Gastroesophageal sphincter (tissue), 4 donors: ENCODE data around the gene SLC9A7. TPM values are rescaled to one million over a fixed set of nuclear protein-coding genes. Genes with fewer than 3 reads are reported as not detected.

ENCODE experiments used
- ATAC-seq: fragments of 150-250 bp; one replicate; pipeline ENCODE4 v1.9.1; 2016; ENCODE audit warnings: mild to moderate bottlenecking, moderate library complexity
- H3K27ac ChIP-seq, 4 donors: fragments of 200-600 bp; sonication (generic) in 3 of 4; 1 replicate in 3 of 4; 2 replicates in 1 of 4; pipeline ENCODE4 v1.5.1; 2016 to 2019
- H3K27me3 ChIP-seq: fragments of 200-600 bp; sonication (generic); one replicate; pipeline ENCODE4 v1.5.1; 2019
- H3K36me3 ChIP-seq, 2 donors: fragments of 200-600 bp; sonication (generic); one replicate each; pipeline ENCODE4 v1.5.1; 2019; ENCODE audit warnings: control low read depth in 1 of 2
- H3K4me1 ChIP-seq, 3 donors: fragments of 200-600 bp; sonication (generic); 1 replicate in 2 of 3; 2 replicates in 1 of 3; pipeline ENCODE4 v1.5.1; 2016 to 2019; ENCODE audit warnings: control low read depth in 2 of 3
- H3K4me3 ChIP-seq, 2 donors: fragments of 200-600 bp; sonication (generic); one replicate each; pipeline ENCODE4 v1.5.1; 2019; ENCODE audit warnings: mild to moderate bottlenecking in 1 of 2, moderate library complexity in 1 of 2
- H3K9me3 ChIP-seq, 3 donors: fragments of 200-600 bp; sonication (generic); one replicate each; pipeline ENCODE4 v1.5.1; 2017 to 2019; ENCODE audit warnings: control low read depth in 2 of 3
- CTCF ChIP-seq, 4 experiments: fragments of 200-600 bp in 2 of 4; fragments of 450-650 bp in 2 of 4; sonication (generic) in 1 of 4; IDR thresholded peaks; one replicate each; pipeline ENCODE4 v1.5.1; 2017 to 2019; ENCODE audit warnings: antibody characterized with exemption in 4 of 4, mild to moderate bottlenecking in 2 of 4, moderate library complexity in 2 of 4
- EP300 ChIP-seq: sonication (generic); formaldehyde crosslinking; IDR thresholded peaks from one replicate; pipeline ENCODE4 v1.6.1; 2017; ENCODE audit warnings: antibody characterized with exemption, mild to moderate bottlenecking
- POLR2A ChIP-seq, 2 donors: fragments of 450-650 bp; IDR thresholded peaks; one replicate each; pipeline ENCODE4 v1.6.1; 2017; ENCODE audit warnings: antibody characterized with exemption in 2 of 2, mild to moderate bottlenecking in 2 of 2, moderate library complexity in 1 of 2
- POLR2AphosphoS5 ChIP-seq: sonication (generic); formaldehyde crosslinking; IDR thresholded peaks from one replicate; pipeline ENCODE4 v1.6.1; 2017; ENCODE audit warnings: antibody characterized with exemption
- WGBS, 2 donors: methylation state at CpG; one replicate each; pipeline ENCODE4 v1.1.5; 2018; ENCODE audit warnings: low coverage in 1 of 2; 5-methylcytosine and 5-hydroxymethylcytosine counted together
- total RNA-seq, 4 donors: library from RNA; depleted of rRNA; stranded (reverse); fragments of >200 nt; gene quantifications; one replicate each; pipeline ENCODE4 v1.1.0, GENCODE V29; 2016

SLC9A7 gene
- total RNA-seq, 4 donors from 2014 or later, result 3.5 to 6.1 (median 4.2) TPM

DNA sequence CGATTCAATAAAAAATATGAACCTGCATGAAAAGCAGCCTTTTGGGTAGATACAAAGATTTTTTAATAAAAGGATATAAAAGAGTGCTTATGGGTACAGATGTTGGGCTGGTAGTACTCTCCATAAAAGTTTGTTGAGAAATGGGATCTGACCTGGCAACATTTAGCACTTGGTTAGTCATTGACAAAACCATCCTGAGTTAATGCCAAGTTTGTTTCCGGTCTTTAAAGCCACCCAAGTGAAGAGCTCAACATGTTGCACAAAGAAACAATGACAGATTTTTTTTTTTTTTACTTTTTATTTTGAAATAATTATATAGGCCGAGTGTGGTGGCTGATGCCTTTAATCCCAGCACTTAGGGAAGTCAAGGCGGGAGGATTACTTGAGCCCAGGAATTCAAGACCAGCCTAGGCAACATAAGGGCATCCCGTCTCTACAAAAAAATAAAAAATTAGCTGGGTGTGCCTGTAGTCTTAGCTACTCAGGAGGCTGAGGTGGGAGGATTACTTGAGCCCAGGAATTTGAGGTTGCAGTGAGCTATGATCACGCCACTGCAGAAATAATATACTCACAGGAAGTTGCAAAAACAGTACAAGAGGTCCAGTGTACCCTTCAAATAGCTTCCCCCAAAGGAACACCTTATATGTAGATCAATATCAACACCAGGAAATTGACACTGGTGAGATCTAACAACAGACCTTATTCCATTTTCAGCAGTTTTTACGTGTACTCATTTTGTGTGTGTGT is 168.8 kb downstream of the SLC9A7 start:
- Histone ChIP-seq H3K27me3 (no peaks in the 10 kb centered on the region), H3K9me3 (no peaks in the 10 kb centered on the region), H3K36me3 (no peaks in the 10 kb centered on the region), H3K4me3 (no peak overlapping the region), H3K27ac (no peak overlapping the region), H3K4me1 (no peaks in the 10 kb centered on the region)
- ATAC-seq, result peak; percentile 32
- TF ChIP-seq EP300, result no peak
- TF ChIP-seq POLR2AphosphoS5, result peak; percentile 22
- WGBS, 2 donors, result 54 to 70% methylated on average over 3 to 5 of the region's 7 CpGs

- no peak overlapping the region for H3K4me3 ChIP-seq
- ATAC-seq, result peak; percentile 66
- no peaks in the 10 kb centered on the region for H3K36me3 ChIP-seq
- H3K27ac ChIP-seq, result peak overlapping the region in 3 of 4 donors; percentile 25 to 61 (median 55)
- 53% methylated on average over 4 of the region's 4 CpGs; no CpG with 5 or more reads in 1 of the 2 donors for WGBS, 2 donors
- peaks cover 0 to 9% (median 0%) of the 10 kb centered on the region in 3 donors for H3K4me1 ChIP-seq
- no peaks in the 10 kb centered on the region for H3K9me3 ChIP-seq
- TF ChIP-seq EP300 (no peak), CTCF (IDR thresholded peaks at IDR 0.05) (no peak)
- H3K27me3 ChIP-seq, result no peaks in the 10 kb centered on the region
Measured at GRCh38 chrX:46588263-46588662, 170.7 kb downstream of the SLC9A7 start.

DNA sequence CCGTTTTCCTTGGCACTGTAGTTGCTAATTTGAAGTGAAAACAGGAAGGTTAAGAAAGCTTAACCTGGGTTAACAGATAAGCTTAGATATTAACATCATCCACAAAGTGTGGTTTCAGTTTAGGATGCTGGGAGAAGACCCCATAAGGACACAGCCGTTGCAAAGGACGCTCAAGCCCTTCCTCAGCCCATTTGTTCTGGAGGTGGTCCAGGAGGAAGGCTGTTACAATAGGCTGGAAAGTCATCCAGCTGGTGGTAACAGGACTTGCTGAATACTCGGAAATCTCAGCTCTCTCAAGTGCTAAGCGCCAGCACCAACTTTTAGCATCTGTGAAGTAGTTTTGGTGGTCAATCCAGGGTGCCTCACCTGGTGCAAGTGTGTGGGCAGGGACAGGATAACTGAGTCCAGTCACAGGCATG is 171.2 kb downstream of the SLC9A7 start:
- Histone ChIP-seq H3K4me1 (peaks cover 0 to 14% (median 0%) of the 10 kb centered on the region in 3 donors), H3K27me3 (no peaks in the 10 kb centered on the region), H3K9me3 (no peaks in the 10 kb centered on the region), H3K27ac (peak overlapping the region in 3 of 4 donors; percentile 25 to 61 (median 55)), H3K36me3 (no peaks in the 10 kb centered on the region), H3K4me3 (no peak overlapping the region)
- no peak for ATAC-seq
- TF ChIP-seq EP300 (no peak), POLR2AphosphoS5 (no peak), POLR2A (IDR thresholded peaks at IDR 0.05) (no peak), CTCF (IDR thresholded peaks at IDR 0.05) (no peak)
- WGBS, 2 donors, result 6% methylated on average over 3 of the region's 5 CpGs; no CpG with 5 or more reads in 1 of the 2 donors

DNA sequence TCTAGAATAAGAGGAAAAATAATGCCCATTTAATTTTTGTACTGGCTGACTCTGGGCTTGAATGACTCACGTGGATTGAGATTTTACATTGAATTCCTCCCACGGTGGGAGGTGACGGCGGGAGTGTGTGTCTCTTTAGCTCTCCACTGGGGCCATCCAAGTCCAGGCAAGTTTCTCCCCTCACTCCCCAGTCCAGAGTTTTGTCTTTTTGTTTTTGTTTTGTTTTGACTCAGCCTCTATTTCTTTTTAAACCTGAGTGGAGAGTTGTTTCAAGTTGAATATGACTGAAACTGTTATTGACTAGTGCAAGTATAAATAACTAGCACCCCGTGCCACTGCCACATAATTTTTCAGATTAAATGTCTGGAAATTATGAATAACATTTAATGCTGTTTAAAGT is 171.8 kb downstream of the SLC9A7 start:
- Histone ChIP-seq H3K4me1 (peaks cover 0 to 20% (median 0%) of the 10 kb centered on the region in 3 donors), H3K36me3 (no peaks in the 10 kb centered on the region), H3K4me3 (no peak overlapping the region), H3K27me3 (no peaks in the 10 kb centered on the region), H3K9me3 (no peaks in the 10 kb centered on the region), H3K27ac (peak overlapping the region in 1 of 4 donors; percentile 55)
- TF ChIP-seq POLR2AphosphoS5 (no peak), POLR2A (IDR thresholded peaks at IDR 0.05) (no peak), EP300 (no peak), CTCF (IDR thresholded peaks at IDR 0.05) (no peak)
- 44 to 55% methylated on average over 5 of the region's 5 CpGs for WGBS, 2 donors
- ATAC-seq, result no peak

GRCh38 chrX:46584736-46585135 is 174.2 kb downstream of the SLC9A7 start:
- no peaks in the 10 kb centered on the region for H3K9me3 ChIP-seq
- H3K4me1 ChIP-seq, result peaks cover 0 to 23% (median 0%) of the 10 kb centered on the region in 3 donors

More at GRCh38 chrX:46584736-46585135, 174.2 kb downstream of the SLC9A7 start:
- ATAC-seq, result no peak
- H3K4me3 ChIP-seq, result no peak overlapping the region
- no peak for TF ChIP-seq CTCF (IDR thresholded peaks at IDR 0.05)
- TF ChIP-seq POLR2AphosphoS5, result no peak
- no peak for TF ChIP-seq POLR2A (IDR thresholded peaks at IDR 0.05)
- TF ChIP-seq EP300, result no peak
- no peak overlapping the region for H3K27ac ChIP-seq
- H3K36me3 ChIP-seq, result no peaks in the 10 kb centered on the region
- H3K27me3 ChIP-seq, result no peaks in the 10 kb centered on the region
- WGBS, 2 donors, result 36 to 50% methylated on average over 2 of the region's 2 CpGs
